COLO668 (cell line): ENCODE measurements around the gene BGN.

Source experiments
- DNase-seq: peaks from one replicate; lab custom pipeline; 2025; ENCODE audit not compliant: unreplicated experiment; lab: John Stamatoyannopoulos, UW

The BGN gene

GRCh38 chrX:153502131-153502530 is 7.4 kb downstream of the BGN start:
- DNase-seq = no peak

- DNase-seq = no peak
Measured at GRCh38 chrX:153502796-153503195, 8.0 kb downstream of the BGN start.

GRCh38 chrX:153504445-153505016 is 9.8 kb downstream of the BGN start:
- peak; percentile 28 for DNase-seq

GRCh38 chrX:153505361-153505760 is 10.6 kb downstream of the BGN start:
- DNase-seq = no peak

GRCh38 chrX:153507484-153508178 is 12.9 kb downstream of the BGN start:
- peak; percentile 84 for DNase-seq

- no peak for DNase-seq
Measured at GRCh38 chrX:153509592-153509991, 14.8 kb downstream of the BGN start.

GRCh38 chrX:153510383-153510782 is 15.6 kb downstream of the BGN start:
- no peak for DNase-seq

GRCh38 chrX:153511784-153512500 is 17.2 kb downstream of the BGN start:
- DNase-seq = no peak

- DNase-seq = no peak
Measured at GRCh38 chrX:153512501-153512893, 17.7 kb downstream of the BGN start.

GRCh38 chrX:153513265-153513664 is 18.5 kb downstream of the BGN start:
- no peak for DNase-seq

GRCh38 chrX:153514259-153514658 is 19.5 kb downstream of the BGN start:
- DNase-seq = no peak

GRCh38 chrX:153515435-153515834 is 20.7 kb downstream of the BGN start:
- DNase-seq = no peak

GRCh38 chrX:153516073-153516472 is 21.3 kb downstream of the BGN start:
- DNase-seq = no peak

GRCh38 chrX:153517423-153517822 is 22.6 kb downstream of the BGN start, which contains the start of gene ATP2B3:
Gene ATP2B3, plus strand, starts transcription at chrX:153517642. Its CDS starts 18,606 bp downstream, at chrX:153536248.
- DNase-seq = no peak

- no peak for DNase-seq
Measured at GRCh38 chrX:153517946-153518834, 23.4 kb downstream of the BGN start.

- DNase-seq = no peak
Measured at GRCh38 chrX:153519569-153520286, 24.9 kb downstream of the BGN start.

- DNase-seq = no peak
Measured at GRCh38 chrX:153520287-153520917, 25.6 kb downstream of the BGN start.

GRCh38 chrX:153521034-153521433 is 26.3 kb downstream of the BGN start:
- DNase-seq = no peak

- DNase-seq = no peak
Measured at GRCh38 chrX:153522259-153522658, 27.5 kb downstream of the BGN start.

- DNase-seq = no peak
Measured at GRCh38 chrX:153523269-153523668, 28.5 kb downstream of the BGN start.
